ENCODE results near the gene ABCC4.
A peak's percentile ranks its signal among the peaks of the same experiment; 100 is the strongest.
"Not testable (repeated sequence)": the region's sequence is repeated elsewhere in the genome, so short reads cannot be mapped to it uniquely, and the experiment has no call there.

Gene ABCC4

GRCh38 chr13:95195146-95195545 lies 106.1 kb downstream of the ABCC4 start:
- TF ChIP-seq CTCF (IDR thresholded peaks at IDR 0.05; ENCODE audit: insufficient read depth, missing control alignments): no peak
- FAIRE-seq (no peak), DNase-seq (ENCODE audit: insufficient read length, low spot score) (no peak)

GRCh38 chr13:95193509-95194230 lies 107.6 kb downstream of the ABCC4 start:
- TF ChIP-seq CTCF (IDR thresholded peaks at IDR 0.05; ENCODE audit: insufficient read depth, missing control alignments): no peak
- FAIRE-seq (no peak), DNase-seq (ENCODE audit: insufficient read length, low spot score) (no peak)

GRCh38 chr13:95192998-95193397 lies 108.3 kb downstream of the ABCC4 start:
- FAIRE-seq (no peak), DNase-seq (ENCODE audit: insufficient read length, low spot score) (no peak)
- TF ChIP-seq CTCF (IDR thresholded peaks at IDR 0.05; ENCODE audit: insufficient read depth, missing control alignments): no peak

- not testable (repeated sequence) for FAIRE-seq; DNase-seq (ENCODE audit: insufficient read length, low spot score)
These were observed 108.7 kb downstream of the ABCC4 start for GRCh38 chr13:95192564-95192945.

- peak; percentile 91 for TF ChIP-seq CTCF (IDR thresholded peaks at IDR 0.05; ENCODE audit: insufficient read depth, missing control alignments)
- FAIRE-seq (no peak), DNase-seq (ENCODE audit: insufficient read length, low spot score) (peak; percentile 32)
These were observed 109.3 kb downstream of the ABCC4 start for GRCh38 chr13:95191821-95192563.

- DNase-seq (ENCODE audit: insufficient read length, low spot score) (no peak), FAIRE-seq (no peak)
- TF ChIP-seq CTCF (IDR thresholded peaks at IDR 0.05; ENCODE audit: insufficient read depth, missing control alignments): no peak
These were observed 113.1 kb downstream of the ABCC4 start for GRCh38 chr13:95188128-95188527.

- no peak for TF ChIP-seq CTCF (IDR thresholded peaks at IDR 0.05; ENCODE audit: insufficient read depth, missing control alignments)
- no peak for DNase-seq (ENCODE audit: insufficient read length, low spot score)
- no peak for FAIRE-seq
These were observed 115.4 kb downstream of the ABCC4 start for GRCh38 chr13:95185851-95186250.
